OCI-LY1 (cell line): ENCODE data around the gene DZIP1L.

Experiments
- EZH2 ChIP-seq: fragments of 200-600 bp; sonication (generic), shearing (Covaris generic); IDR thresholded peaks from 2 replicates; pipeline ENCODE4 v1.8.0; 2017; ENCODE audit warnings: borderline replicate concordance, mixed run types, mild to moderate bottlenecking, antibody characterized with exemption, low read length, moderate library complexity, mixed read lengths
- TF ChIP-seq, protein P1 (sequence below): fragments of 200-600 bp; sonication (generic), shearing (Covaris generic); IDR thresholded peaks from 2 replicates; pipeline ENCODE4 v1.5.1; 2017; ENCODE audit warnings: mild to moderate bottlenecking, antibody characterized with exemption, low read length, moderate library complexity, mixed read lengths

DNA sequence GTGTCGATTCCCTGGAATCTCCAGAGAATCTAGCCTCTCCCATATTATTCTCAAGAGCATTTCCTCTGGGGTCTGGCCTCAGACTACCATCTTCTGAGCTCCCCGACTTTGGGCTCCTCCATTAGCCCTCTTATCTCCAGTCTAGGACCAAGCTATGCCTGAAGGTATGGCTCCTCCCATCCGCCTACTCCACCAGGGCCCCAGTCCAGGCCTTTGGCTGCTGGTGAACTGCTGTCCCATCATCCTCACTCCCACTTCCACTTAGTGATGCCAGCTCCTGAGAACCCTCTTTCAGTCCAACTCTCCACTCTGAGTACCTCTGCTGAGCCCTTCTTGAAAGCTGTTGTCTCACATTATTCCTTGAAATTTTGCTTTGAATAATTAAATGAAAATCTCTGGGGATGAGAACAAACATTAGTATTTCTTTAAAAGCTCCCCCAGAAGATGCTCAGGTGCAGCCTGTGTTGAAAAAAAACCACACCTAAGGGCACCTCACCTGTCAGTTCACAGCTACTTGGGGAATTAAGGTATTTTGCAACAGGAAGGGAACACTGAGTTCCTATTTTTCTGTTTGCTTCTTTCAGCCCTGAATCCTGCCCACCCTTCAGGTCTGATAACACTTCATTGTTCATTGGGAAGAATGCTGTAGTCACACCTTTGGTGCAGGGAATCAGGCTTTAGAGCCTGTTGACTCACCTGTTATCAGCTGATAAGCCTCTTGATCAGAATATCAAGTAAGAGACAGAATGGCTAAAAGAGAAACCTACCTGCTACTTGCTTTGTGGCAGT, 95.9 kb downstream of the DZIP1L start:
- TF ChIP-seq, protein P1, sequence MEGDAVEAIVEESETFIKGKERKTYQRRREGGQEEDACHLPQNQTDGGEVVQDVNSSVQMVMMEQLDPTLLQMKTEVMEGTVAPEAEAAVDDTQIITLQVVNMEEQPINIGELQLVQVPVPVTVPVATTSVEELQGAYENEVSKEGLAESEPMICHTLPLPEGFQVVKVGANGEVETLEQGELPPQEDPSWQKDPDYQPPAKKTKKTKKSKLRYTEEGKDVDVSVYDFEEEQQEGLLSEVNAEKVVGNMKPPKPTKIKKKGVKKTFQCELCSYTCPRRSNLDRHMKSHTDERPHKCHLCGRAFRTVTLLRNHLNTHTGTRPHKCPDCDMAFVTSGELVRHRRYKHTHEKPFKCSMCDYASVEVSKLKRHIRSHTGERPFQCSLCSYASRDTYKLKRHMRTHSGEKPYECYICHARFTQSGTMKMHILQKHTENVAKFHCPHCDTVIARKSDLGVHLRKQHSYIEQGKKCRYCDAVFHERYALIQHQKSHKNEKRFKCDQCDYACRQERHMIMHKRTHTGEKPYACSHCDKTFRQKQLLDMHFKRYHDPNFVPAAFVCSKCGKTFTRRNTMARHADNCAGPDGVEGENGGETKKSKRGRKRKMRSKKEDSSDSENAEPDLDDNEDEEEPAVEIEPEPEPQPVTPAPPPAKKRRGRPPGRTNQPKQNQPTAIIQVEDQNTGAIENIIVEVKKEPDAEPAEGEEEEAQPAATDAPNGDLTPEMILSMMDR, result no peak
- TF ChIP-seq EZH2, result no peak
